Peyer's patch (tissue), 4 donors: ENCODE results near the gene ZNF45. TPM values are rescaled to one million over a fixed set of nuclear protein-coding genes. Genes with fewer than 3 reads are reported as not detected.

Source experiments
- DNase-seq, 3 donors: peaks; one replicate each; pipeline ENCODE4 v3.0.0-alpha.2; 2017 to 2019
- H3K27ac ChIP-seq, 4 donors: fragments of 200-600 bp; sonication (generic); one replicate each; pipeline ENCODE4 v1.5.1; 2016 to 2019
- H3K27me3 ChIP-seq, 2 donors: fragments of 200-600 bp; sonication (generic); one replicate each; pipeline ENCODE4 v1.5.1; 2019
- H3K36me3 ChIP-seq, 3 donors: fragments of 200-600 bp; sonication (generic); one replicate each; pipeline ENCODE4 v1.5.1; 2016 to 2019
- H3K4me1 ChIP-seq, 4 donors: fragments of 200-600 bp; sonication (generic); one replicate each; pipeline ENCODE4 v1.5.1; 2016 to 2019
- H3K4me3 ChIP-seq, 4 donors: fragments of 200-600 bp; sonication (generic); 1 replicate in 3 of 4; 2 replicates in 1 of 4; pipeline ENCODE4 v1.5.1; 2016 to 2019; ENCODE audit warnings: mild to moderate bottlenecking in 1 of 4
- H3K9me3 ChIP-seq, 4 donors: fragments of 200-600 bp; sonication (generic); one replicate each; pipeline ENCODE4 v1.5.1; 2016 to 2019; ENCODE audit warnings: mild to moderate bottlenecking in 1 of 4
- POLR2A ChIP-seq, 2 donors: fragments of 450-650 bp; IDR thresholded peaks; one replicate each; pipeline ENCODE4 v1.5.1; 2017; ENCODE audit warnings: antibody characterized with exemption in 2 of 2, mild to moderate bottlenecking in 2 of 2, moderate library complexity in 2 of 2
- total RNA-seq, 4 donors: library from RNA; depleted of rRNA; stranded (reverse); fragments of >200 nt; gene quantifications; one replicate each; pipeline ENCODE4 v1.1.0, GENCODE V29; 2016
- TF ChIP-seq, protein P1 (sequence below), 6 experiments: fragments of 450-650 bp in 4 of 6; fragments of 200-600 bp in 2 of 6; sonication (generic) in 1 of 6; IDR thresholded peaks; one replicate each; pipeline ENCODE4 v1.5.1; 2017 to 2019; ENCODE audit warnings: antibody characterized with exemption in 6 of 6, mild to moderate bottlenecking in 3 of 6, moderate library complexity in 1 of 6

ZNF45 gene
- total RNA-seq, 4 donors from 2014 or later, result 6.9 to 18.2 (median 14.9) TPM

DNA sequence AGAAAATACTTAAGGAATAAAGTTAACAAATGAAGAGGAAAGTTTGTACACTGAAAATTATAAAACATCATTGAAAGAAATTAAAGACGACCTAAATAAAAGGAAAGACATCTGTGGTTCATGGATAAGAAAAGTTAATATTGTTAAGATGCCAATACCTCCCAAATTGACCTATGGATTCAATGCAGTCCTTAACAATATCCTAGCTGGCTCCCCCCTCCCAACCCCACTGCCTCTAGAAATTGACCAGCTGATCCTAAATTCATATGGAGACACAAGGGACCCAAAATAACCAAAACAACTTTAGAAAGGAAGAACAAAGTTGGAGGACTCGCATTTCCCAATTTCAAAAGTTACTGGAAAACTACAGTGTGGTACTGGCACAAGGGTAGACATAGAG is 28.3 kb downstream of the ZNF45 start:
- no peak for TF ChIP-seq POLR2A (IDR thresholded peaks at IDR 0.05)
- TF ChIP-seq, protein P1, sequence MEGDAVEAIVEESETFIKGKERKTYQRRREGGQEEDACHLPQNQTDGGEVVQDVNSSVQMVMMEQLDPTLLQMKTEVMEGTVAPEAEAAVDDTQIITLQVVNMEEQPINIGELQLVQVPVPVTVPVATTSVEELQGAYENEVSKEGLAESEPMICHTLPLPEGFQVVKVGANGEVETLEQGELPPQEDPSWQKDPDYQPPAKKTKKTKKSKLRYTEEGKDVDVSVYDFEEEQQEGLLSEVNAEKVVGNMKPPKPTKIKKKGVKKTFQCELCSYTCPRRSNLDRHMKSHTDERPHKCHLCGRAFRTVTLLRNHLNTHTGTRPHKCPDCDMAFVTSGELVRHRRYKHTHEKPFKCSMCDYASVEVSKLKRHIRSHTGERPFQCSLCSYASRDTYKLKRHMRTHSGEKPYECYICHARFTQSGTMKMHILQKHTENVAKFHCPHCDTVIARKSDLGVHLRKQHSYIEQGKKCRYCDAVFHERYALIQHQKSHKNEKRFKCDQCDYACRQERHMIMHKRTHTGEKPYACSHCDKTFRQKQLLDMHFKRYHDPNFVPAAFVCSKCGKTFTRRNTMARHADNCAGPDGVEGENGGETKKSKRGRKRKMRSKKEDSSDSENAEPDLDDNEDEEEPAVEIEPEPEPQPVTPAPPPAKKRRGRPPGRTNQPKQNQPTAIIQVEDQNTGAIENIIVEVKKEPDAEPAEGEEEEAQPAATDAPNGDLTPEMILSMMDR (IDR thresholded peaks at IDR 0.05), result no peak
- DNase-seq, result no peak
- Histone ChIP-seq H3K27ac (no peak overlapping the region), H3K4me1 (no peaks in the 10 kb centered on the region), H3K9me3 (peaks cover 0 to 53% (median 0%) of the 10 kb centered on the region in 4 donors), H3K27me3 (no peaks in the 10 kb centered on the region), H3K4me3 (no peak overlapping the region), H3K36me3 (no peaks in the 10 kb centered on the region)

DNA sequence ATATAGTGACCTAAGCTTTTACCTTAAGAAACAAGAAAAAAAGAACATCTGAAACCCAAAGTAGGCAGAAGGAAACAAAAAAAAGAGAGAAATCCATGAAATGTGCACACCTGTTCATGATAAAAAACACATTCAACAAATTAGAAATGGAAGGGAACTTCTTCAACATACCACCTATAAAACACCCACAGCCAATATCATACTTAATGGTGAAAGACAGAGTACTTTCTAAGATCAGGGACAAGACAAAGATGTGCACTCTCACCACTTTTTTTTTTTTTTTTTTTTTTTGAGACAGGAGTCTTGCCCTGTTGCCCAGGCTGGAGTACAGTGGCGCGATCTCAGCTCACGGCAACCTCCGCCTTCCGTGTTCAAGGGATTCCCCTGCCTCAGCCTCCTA is 29.2 kb downstream of the ZNF45 start:
- no peaks in the 10 kb centered on the region for H3K27me3 ChIP-seq
- no peaks in the 10 kb centered on the region for H3K36me3 ChIP-seq
- H3K4me3 ChIP-seq, result no peak overlapping the region
- H3K4me1 ChIP-seq, result no peaks in the 10 kb centered on the region
- no peak for DNase-seq
- no peak for TF ChIP-seq POLR2A (IDR thresholded peaks at IDR 0.05)
- TF ChIP-seq, protein P1 (IDR thresholded peaks at IDR 0.05), result no peak
- H3K27ac ChIP-seq, result no peak overlapping the region
- H3K9me3 ChIP-seq, result peaks cover 0 to 44% (median 0%) of the 10 kb centered on the region in 4 donors

GRCh38 chr19:43902399-43902798 is 32.7 kb downstream of the ZNF45 start:
- Histone ChIP-seq H3K27ac (no peak overlapping the region), H3K9me3 (peaks cover 0 to 44% (median 0%) of the 10 kb centered on the region in 4 donors), H3K4me3 (peak overlapping the region in 1 of 4 donors; percentile 58), H3K4me1 (no peaks in the 10 kb centered on the region), H3K27me3 (no peaks in the 10 kb centered on the region), H3K36me3 (no peaks in the 10 kb centered on the region)
- DNase-seq, result no peak
- TF ChIP-seq, protein P1 (IDR thresholded peaks at IDR 0.05), result no peak
- TF ChIP-seq POLR2A (IDR thresholded peaks at IDR 0.05), result no peak

- H3K36me3 ChIP-seq, result no peaks in the 10 kb centered on the region
- H3K27me3 ChIP-seq, result no peaks in the 10 kb centered on the region
- TF ChIP-seq, protein P1 (IDR thresholded peaks at IDR 0.05), result no peak
- TF ChIP-seq POLR2A (IDR thresholded peaks at IDR 0.05), result no peak
- H3K27ac ChIP-seq, result peak overlapping the region in 1 of 4 donors; percentile 42
- H3K9me3 ChIP-seq, result peaks cover 0 to 40% (median 0%) of the 10 kb centered on the region in 4 donors
- H3K4me1 ChIP-seq, result no peaks in the 10 kb centered on the region
- H3K4me3 ChIP-seq, result peak overlapping the region; percentile 36 to 58 (median 48)
- peak; percentile 69 to 88 (median 74) for DNase-seq
These were observed 33.4 kb downstream of the ZNF45 start for GRCh38 chr19:43901395-43902390.

GRCh38 chr19:43895727-43896308 is 39.3 kb downstream of the ZNF45 start:
- H3K9me3 ChIP-seq, result peaks cover 0 to 17% (median 1%) of the 10 kb centered on the region in 4 donors
- H3K4me3 ChIP-seq, result no peak overlapping the region
- no peak for DNase-seq
- H3K4me1 ChIP-seq, result no peaks in the 10 kb centered on the region
- no peaks in the 10 kb centered on the region for H3K27me3 ChIP-seq
- H3K27ac ChIP-seq, result no peak overlapping the region
- no peak for TF ChIP-seq POLR2A (IDR thresholded peaks at IDR 0.05)
- TF ChIP-seq, protein P1 (IDR thresholded peaks at IDR 0.05), result no peak
- H3K36me3 ChIP-seq, result no peaks in the 10 kb centered on the region
